SKM-1 treated with dmso at 0.1 percent for 144 hours (cell line): ENCODE results near the gene SLC6A18.
"Not testable (repeated sequence)": the region's sequence is repeated elsewhere in the genome, so short reads cannot be mapped to it uniquely, and the experiment has no call there.

Experiments
- DNase-seq: peaks from one replicate; lab custom pipeline; 2025; ENCODE audit not compliant: unreplicated experiment; lab: John Stamatoyannopoulos, UW

The SLC6A18 gene

DNA sequence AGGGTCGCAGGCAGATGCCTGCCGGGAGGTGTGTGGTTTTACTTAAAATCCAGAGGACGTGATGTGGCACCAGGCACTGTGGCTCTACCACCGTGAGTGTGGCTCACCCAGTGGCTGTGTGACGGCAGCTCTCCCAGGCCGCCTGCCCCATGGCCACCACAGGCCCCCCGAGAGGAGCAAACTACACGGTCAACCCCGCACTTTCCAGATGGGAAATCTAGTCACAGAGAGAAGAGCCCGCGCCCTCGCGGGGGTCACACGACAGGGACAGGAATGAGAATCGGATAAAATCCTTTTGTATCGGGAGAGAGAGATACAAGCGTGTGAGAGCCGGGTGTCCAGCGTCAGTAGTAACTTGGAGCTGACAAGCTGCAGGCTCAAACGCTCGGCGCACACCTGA, 45.2 kb downstream of the SLC6A18 start:
- DNase-seq: no peak

DNA sequence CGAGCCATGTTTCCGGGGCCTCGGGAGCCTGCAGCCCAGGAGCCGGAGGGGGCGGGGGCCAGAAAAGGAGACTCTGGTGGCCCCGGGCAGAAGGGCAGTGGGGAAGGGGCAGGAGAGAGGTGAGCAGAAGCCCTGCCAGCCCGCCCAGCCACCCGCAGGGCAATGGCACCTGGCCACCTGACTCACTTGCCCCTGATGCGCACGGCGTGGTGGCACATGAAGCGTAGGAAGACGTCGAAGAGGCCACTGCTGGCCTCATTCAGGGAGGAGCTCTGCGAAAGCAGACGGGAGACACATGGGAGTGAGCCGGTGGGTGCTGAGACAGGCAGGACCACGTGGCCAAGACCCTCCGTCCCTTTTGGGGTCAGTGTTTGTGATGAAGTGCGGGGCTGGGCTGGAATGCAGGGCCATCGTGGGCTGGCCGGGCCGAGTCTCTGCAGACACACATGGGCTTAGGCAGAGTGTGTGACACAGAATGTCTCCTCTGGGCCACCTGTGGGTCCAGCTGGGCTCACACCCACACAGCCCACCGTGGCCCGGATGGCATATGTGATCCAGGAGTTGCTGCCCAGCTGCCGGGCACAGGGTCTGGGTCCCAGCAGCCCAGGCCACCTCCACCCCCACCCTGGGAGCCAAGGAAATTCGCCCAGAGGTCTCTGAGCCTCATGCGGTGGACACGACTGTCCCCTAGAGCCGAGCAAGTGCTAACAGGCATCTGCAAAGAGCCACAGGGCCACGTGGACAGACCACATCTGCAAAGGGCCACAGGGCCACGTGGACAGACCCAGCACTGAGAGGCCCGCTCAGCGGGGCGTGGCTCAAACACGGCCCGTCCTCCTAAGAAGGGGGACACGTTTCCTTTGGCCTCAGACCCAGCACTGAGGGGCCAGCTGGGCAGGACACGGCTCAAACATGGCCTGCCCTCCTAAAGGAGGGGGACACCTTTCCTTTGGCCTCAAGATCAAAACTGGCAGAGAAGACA, 46.0 kb downstream of the SLC6A18 start:
- DNase-seq: no peak

- DNase-seq: no peak
These were observed 47.0 kb downstream of the SLC6A18 start for GRCh38 chr5:1272201-1272600.

DNA sequence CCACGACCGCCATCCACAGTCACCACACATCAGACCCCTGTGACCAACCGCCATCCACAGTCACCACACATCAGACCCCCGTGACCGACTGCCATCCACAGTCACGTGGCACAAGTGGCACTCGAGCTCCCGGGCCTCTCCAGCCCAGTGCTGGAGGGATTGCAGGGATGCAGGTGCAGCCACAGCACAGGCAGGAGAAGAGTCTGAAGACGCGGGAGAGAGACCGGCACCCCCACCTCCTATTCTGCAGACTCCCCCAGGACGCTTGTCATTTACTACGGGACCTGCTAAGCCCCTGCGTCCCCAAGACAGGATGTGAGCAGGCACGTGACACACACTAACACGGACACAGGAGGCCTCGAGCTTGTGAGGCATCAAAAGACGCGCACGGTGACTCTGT, 48.6 kb downstream of the SLC6A18 start:
- no peak for DNase-seq

DNA sequence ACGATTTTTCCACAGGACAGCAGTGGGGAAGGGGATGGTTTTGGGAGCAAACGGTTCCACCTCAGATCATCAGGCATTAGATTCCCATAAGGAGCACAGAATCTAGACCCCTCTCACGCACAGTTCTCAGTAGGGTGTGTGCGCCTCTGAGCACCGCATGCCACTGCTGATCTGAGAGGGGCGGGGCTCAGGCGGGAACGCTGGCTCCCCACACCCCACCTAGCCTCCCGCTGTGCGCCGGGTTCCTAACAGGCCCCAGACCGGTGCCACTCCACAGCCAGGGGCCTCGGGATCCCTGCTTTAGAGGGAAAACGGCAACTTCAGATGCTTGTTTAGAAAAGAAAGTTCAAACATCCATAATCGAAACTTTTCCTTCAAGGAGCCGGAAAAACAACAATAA, 49.3 kb downstream of the SLC6A18 start:
- DNase-seq: no peak

GRCh38 chr5:1275397-1276391, 50.5 kb downstream of the SLC6A18 start:
- DNase-seq: not testable (repeated sequence)

GRCh38 chr5:1276930-1277329, 51.7 kb downstream of the SLC6A18 start:
- DNase-seq: no peak

- no peak for DNase-seq
These were observed 52.1 kb downstream of the SLC6A18 start for GRCh38 chr5:1277331-1277730.

DNA sequence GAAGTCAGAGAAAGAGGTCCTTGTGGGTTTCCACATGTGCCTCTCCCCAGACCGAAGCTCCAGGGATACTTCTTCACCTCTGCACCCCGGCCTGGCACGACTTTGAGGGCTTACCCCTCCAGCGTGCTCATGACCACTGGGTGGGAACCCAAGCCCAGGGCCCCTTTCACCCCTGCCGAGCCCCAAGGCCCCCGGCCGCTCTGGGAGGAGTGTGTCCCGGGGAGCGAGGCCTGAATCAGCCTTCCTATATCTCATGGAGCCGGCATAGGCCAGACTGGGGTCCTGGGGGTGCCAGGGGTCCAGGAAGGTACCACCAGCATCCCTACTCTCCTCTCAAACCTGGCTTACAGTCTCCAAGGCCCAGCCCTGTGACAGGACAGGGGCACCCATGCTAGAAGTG, 52.6 kb downstream of the SLC6A18 start:
- no peak for DNase-seq

- DNase-seq: no peak
These were observed 53.0 kb downstream of the SLC6A18 start for GRCh38 chr5:1278216-1278615.

DNA sequence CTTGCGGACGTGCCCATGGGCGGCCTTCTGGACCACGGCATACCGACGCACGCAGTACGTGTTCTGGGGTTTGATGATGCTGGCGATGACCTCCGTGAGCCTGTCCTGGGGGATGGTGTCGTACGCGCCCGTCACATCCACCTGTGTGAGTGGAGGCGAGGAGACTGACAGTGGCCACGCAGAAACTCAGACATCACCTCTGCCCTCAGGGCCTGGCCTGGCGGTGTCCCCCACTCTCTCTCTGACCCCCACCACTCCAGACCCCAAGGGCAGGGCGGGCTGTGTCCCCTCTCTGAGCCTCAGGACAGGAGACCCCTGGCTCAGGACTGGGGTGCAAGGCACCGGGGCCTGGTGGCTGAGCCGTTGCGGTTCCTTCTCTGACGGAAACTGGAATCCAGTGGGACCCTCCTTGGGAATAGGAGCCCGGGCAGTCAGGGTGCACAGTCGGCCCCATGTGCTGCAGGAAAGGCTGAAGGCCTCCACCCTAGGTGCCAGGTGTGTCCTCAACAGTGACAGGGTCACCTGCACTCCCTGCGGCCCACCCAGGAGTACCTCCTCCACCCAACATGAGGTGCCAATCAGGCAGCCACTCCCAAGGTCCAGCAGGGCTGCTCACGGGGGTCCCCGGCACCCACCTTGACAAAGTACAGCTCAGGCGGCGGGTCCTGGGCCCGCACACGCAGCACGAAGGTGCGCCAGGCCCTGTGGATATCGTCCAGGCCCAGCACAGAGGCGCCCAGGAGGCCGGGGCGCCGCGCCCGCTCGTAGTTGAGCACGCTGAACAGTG, 53.7 kb downstream of the SLC6A18 start:
- no peak for DNase-seq

GRCh38 chr5:1279443-1280151, 54.4 kb downstream of the SLC6A18 start:
- DNase-seq: no peak

DNA sequence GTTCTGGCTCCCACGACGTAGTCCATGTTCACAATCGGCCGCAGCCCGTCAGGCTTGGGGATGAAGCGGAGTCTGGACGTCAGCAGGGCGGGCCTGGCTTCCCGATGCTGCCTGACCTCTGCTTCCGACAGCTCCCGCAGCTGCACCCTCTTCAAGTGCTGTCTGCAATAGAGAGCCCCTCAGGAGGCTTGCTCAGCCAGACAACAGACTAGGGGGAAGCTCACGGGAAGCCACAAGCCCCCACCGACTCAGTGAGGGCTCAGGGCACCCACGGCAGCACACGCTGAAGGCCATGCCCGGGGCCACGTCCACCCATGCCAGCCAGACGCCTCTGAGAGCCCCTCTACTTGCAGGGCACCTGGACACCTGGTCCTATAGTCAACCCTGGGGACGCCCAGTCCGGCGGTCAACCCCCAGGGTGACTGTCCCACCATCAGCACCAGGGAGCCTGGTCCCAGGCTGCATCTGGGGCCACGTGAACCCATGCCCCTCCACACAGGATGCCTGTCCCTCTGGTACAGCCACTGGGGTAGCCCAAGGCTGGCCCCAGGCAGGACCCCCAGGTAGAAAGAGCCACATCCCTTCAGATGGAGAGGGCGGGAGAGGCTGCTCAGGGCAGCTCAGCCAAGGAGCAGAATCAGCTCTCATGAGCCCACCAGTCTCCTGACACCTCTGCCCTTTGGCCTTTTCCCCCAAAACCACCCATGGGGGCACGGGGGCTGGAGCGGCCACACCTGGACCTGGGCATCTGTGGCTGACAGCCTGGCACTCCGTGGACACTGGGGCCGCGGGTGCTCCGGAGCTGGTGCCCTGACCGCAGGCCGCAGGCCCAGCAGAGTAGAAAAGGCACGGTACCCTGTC, 55.2 kb downstream of the SLC6A18 start:
- DNase-seq: no peak

DNA sequence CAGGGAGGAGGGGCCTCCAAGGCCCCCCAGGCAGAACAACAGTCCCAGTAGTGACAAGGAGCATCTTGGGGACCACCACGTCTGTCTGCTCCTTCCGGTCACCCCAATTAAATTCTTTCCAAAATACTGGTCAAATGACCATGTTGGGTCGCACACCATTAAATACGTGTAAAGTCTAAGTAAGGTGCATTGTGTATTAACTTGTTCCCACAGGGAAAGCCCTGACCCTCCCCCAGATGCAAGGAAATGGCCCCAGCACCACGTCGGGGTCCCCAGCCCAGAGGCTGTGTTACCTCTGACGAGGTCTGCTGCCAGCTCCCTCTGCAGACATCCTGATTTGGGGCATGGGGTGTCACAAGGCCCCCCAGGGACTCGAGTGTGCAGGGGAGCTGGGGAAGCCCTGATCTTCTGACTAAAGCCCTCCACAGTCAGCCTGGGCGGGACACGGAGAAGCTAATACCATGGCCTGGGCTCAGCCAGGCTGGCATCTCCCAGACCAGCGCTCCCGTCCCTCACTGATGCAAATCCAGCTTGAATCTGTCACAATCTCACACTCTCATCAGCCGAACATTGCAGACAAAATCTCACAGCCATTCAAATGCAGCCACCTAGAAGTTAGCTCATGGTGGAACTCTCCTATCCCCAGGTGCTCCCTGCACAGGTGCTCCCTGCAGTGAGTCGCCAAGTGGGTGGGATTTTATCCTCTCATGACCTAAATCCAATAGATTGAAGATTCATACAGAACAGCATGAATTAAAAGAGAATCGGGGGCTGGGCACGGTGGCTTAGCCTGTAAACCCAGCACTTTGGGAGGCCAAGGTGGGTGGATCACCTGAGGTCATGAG, 56.1 kb downstream of the SLC6A18 start:
- no peak for DNase-seq

- no peak for DNase-seq
These were observed 57.2 kb downstream of the SLC6A18 start for GRCh38 chr5:1282131-1282992.

DNA sequence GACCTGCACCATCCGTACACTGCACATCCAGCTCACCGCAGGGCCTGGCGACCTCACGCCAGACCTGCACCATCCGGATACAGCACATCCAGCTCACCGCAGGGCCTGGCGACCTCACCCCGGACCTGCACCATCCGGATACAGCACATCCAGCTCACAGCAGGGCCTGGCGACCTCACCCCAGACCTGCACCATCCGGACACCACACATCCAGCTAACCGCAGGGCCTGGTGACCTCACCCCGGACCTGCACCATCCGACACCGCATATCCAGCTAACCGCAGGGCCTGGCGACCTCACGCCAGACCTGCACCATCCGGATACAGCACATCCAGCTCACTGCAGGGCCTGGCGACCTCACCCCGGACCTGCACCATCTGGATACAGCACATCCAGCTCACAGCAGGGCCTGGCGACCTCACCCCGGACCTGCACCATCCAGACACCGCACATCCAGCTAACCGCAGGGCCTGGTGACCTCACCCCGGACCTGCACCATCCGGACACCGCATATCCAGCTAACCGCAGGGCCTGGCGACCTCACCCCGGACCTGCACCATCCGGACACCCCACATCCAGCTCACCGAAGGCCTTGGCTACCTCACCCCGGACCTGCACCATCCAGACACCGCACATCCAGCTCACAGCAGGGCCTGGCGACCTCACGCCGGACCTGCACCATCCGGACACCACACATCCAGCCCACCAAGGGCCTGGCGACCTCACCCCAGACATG, 58.0 kb downstream of the SLC6A18 start:
- DNase-seq: not testable (repeated sequence)

DNA sequence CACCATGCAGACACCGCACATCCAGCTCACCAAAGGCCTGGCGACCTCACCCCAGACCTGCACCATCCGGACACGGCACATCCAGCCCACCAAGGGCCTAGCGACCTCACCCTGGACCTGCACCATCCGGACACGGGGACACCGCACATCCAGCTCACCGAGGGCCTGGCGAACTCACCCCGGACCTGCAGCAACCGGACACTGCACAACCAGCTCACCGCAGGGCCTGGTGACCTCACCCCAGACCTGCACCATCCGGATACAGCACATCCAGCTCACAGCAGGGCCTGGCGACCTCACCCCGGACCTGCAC, 58.5 kb downstream of the SLC6A18 start:
- not testable (repeated sequence) for DNase-seq
